ENCODE measurements around the gene KSR2. TPM values are rescaled to one million over a fixed set of nuclear protein-coding genes. Genes with fewer than 3 reads are reported as not detected.

Gene KSR2
- total RNA-seq, 4 donors from 2014 or later = under 0.01 to 0.08 (median under 0.01) TPM; not detected in 1

DNA sequence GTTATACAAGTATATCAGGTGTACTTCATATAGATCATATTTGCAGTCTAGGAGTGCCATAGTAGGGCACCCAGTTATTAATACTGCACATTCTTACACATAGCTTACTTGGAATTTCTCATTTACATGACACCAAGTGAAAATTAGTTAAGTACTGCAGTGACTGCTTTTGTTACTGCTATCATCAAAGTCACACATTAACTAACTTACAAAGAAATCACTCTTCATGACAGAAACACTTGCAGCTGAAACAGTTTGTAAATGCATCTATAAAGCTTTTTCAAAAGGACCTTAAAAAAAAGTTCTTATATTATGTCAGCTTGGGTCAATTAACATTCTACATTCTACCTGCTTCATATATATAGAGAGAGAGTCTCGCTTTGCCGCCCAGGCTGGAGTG lies 29.9 kb upstream of the KSR2 start:
- Histone ChIP-seq H3K36me3 (no peaks in the 10 kb centered on the region), H3K4me1 (no peaks in the 10 kb centered on the region), H3K9me3 (peaks cover 0 to 7% (median 0%) of the 10 kb centered on the region in 3 donors), H3K27ac (no peak overlapping the region), H3K27me3 (peaks cover 7% of the 10 kb centered on the region), H3K4me3 (no peak overlapping the region)
- WGBS, 2 donors (ENCODE audit: low coverage in 1 of 2) = 86 to 90% methylated on average over 2 of the region's 2 CpGs
- TF ChIP-seq, protein P1, sequence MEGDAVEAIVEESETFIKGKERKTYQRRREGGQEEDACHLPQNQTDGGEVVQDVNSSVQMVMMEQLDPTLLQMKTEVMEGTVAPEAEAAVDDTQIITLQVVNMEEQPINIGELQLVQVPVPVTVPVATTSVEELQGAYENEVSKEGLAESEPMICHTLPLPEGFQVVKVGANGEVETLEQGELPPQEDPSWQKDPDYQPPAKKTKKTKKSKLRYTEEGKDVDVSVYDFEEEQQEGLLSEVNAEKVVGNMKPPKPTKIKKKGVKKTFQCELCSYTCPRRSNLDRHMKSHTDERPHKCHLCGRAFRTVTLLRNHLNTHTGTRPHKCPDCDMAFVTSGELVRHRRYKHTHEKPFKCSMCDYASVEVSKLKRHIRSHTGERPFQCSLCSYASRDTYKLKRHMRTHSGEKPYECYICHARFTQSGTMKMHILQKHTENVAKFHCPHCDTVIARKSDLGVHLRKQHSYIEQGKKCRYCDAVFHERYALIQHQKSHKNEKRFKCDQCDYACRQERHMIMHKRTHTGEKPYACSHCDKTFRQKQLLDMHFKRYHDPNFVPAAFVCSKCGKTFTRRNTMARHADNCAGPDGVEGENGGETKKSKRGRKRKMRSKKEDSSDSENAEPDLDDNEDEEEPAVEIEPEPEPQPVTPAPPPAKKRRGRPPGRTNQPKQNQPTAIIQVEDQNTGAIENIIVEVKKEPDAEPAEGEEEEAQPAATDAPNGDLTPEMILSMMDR (IDR thresholded peaks at IDR 0.05) = no peak
- TF ChIP-seq POLR2A (IDR thresholded peaks at IDR 0.05) = no peak
- TF ChIP-seq POLR2AphosphoS5 (IDR thresholded peaks at IDR 0.05) = no peak
- no peak for TF ChIP-seq EP300 (IDR thresholded peaks at IDR 0.05)
- no peak for ATAC-seq

DNA sequence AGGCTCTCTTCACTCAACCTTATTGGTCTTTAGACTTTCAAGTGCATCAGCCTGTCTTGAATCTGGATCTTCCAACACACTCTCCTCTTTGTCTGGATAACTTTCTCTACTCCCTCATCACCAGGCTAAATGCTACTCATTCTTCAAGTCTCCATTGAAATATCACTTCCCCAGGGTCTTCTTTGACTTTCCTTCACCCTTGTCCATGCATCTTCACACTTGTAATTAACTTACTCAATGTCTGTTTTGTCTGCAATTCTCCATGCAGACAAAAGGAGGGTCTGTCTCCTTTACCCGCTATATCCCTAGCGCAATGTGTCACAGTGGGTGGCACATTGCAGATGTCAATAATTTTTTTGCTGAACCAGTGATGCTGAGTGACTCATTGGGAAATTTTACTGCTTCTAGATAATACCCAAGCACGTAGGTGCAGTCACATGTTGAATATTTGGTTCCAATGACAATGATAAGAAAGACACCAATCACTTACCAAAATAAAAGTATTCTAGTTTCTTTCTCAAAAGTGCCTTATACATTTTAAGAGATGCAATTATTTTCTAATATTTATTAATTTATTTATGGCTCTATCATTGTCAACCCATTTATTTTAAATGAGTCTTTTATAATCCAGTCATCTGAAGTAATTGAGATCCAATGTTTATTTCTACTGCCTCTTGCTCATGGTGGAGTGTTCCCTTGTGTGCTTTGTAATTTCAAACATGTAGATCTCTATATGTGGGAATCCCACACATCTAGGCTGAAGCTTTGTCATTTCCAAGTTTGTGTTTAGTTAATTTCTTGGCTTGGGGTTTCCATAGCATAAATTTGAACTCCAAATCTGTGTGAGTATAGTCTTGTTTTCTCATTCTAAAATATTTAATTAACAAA lies 26.0 kb upstream of the KSR2 start:
- no peak for ATAC-seq
- Histone ChIP-seq H3K4me3 (no peak overlapping the region), H3K9me3 (peaks cover 0 to 7% (median 0%) of the 10 kb centered on the region in 3 donors), H3K4me1 (no peaks in the 10 kb centered on the region), H3K36me3 (no peaks in the 10 kb centered on the region), H3K27ac (no peak overlapping the region), H3K27me3 (peaks cover 26% of the 10 kb centered on the region)
- TF ChIP-seq, protein P1 (IDR thresholded peaks at IDR 0.05) = no peak
- TF ChIP-seq POLR2AphosphoS5 (IDR thresholded peaks at IDR 0.05) (no peak), EP300 (IDR thresholded peaks at IDR 0.05) (no peak), POLR2A (IDR thresholded peaks at IDR 0.05) (no peak)
- WGBS, 2 donors (ENCODE audit: low coverage in 1 of 2) = 71 to 78% methylated on average over 3 of the region's 3 CpGs

DNA sequence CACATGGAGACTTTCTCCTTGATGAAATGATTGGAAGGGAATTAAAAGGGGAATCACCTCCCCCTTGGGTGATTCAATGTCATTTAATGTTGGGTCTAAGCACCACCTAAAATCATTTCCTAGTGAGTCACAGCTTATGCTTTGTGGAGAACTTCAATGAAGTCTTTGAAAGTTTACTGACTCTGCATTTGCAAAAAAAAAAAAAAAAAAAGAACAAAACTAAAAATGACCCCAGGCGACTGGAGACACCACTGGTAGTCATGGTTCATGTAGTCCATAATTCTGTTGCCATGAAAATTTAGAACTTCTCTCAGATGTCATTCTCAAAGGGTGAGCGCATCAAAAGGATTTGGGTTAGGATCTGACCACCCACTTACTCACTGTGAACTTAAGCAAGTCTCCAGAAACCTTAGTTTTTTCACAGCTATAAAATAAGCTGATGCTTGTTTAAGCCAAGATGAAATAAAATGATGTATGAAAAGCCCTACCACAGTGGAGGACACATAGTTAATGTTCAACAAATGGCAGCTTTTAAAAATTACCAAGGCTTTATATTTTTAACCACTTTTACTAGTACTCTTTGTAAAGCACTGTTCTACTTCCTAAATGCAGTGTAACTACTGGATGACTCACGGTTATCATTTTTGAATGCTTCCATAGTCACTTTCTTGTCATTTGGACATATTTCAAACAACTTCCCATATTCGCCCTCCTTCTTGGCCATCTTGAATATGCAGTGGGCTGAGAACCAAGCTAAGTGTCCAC lies 18.1 kb upstream of the KSR2 start:
- 63 to 67% methylated on average over 4 of the region's 4 CpGs for WGBS, 2 donors (ENCODE audit: low coverage in 1 of 2)
- TF ChIP-seq EP300 (IDR thresholded peaks at IDR 0.05) (no peak), POLR2AphosphoS5 (IDR thresholded peaks at IDR 0.05) (no peak), POLR2A (IDR thresholded peaks at IDR 0.05) (no peak)
- TF ChIP-seq, protein P1 (IDR thresholded peaks at IDR 0.05) = no peak
- H3K4me3 ChIP-seq = no peak overlapping the region
- H3K9me3 ChIP-seq = no peaks in the 10 kb centered on the region
- H3K27me3 ChIP-seq = peaks cover 30% of the 10 kb centered on the region
- H3K27ac ChIP-seq = no peak overlapping the region
- no peaks in the 10 kb centered on the region for H3K4me1 ChIP-seq
- H3K36me3 ChIP-seq = no peaks in the 10 kb centered on the region
- ATAC-seq = no peak

DNA sequence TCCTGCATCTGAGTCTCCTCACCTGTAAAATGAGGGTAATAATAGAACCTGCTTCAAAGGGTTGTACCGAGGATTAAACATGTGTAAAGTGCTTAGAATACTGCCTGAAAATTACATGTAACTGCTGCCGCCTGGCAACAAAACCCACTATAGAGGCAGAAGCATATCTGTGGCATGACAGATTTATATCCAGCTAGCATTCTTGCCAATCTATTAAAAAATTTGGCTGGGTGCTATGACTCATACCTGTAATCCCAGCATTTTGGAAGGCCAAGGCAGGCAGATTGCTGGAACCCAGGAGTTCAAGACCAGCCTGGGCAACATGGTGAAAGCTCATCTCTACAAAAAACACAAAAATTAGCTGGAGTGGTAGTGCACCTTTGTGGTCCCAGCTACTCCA lies 16.4 kb upstream of the KSR2 start:
- WGBS, 2 donors (ENCODE audit: low coverage in 1 of 2) = 95% methylated on average over 2 of the region's 2 CpGs; no CpG with 5 or more reads in 1 of the 2 donors
- peaks cover 23% of the 10 kb centered on the region for H3K27me3 ChIP-seq
- ATAC-seq = no peak

More for the DNA sequence above, 16.4 kb upstream of the KSR2 start:
- no peaks in the 10 kb centered on the region for H3K36me3 ChIP-seq
- no peaks in the 10 kb centered on the region for H3K4me1 ChIP-seq
- no peaks in the 10 kb centered on the region for H3K9me3 ChIP-seq
- no peak for TF ChIP-seq EP300 (IDR thresholded peaks at IDR 0.05)
- TF ChIP-seq POLR2A (IDR thresholded peaks at IDR 0.05) = no peak
- TF ChIP-seq, protein P1 (IDR thresholded peaks at IDR 0.05) = no peak
- TF ChIP-seq POLR2AphosphoS5 (IDR thresholded peaks at IDR 0.05) = no peak
- H3K4me3 ChIP-seq = no peak overlapping the region
- H3K27ac ChIP-seq = no peak overlapping the region
